Glomerular visceral epithelial cell (primary cell): ENCODE measurements around the gene PLS1.
A peak's percentile ranks its signal among the peaks of the same experiment; 100 is the strongest.

Source experiments
- DNase-seq: peaks from one replicate; pipeline ENCODE4 v3.0.0-alpha.2; 2016; ENCODE audit errors: extremely low spot score

Gene PLS1

GRCh38 chr3:142641504-142641903, 45.3 kb downstream of the PLS1 start:
- DNase-seq: no peak

DNA sequence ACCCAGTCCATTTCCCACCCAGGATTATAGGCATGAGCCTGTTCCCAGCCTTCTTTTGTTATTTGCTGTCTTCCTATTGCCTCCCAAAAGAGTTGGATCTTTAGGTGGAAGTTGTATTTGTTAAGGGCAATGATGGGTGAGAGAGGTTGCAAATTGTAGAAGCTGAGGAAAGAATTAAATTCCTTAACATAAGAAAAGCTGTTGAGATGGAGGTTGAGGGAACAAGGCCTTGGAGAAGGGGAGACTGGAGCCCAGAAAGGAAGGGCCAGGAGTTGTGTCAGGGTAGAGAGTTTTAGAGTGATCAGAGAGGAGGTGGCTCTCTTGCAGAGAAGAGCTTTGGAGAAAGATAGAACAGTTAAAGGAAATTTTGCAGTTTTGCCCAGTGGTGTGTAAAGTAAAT, 46.8 kb downstream of the PLS1 start:
- no peak for DNase-seq

DNA sequence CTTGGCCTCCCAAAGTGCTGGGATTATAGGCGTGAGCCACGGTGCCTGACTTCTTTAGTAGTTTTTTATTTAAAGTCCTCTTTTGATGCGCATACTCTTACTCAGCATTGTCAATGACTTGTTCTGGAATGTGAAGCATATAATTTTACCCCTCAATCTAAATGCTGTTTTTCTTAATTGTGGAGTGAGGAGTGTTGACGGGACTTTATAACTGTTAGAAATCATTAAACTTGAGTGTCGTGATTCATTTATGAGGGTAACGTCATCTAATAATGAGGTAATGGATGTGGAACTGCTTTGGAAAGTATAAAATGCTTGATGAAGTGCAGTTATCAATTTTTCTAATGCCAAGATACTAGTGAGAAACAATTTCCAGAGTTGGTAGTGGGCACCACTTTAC, 48.3 kb downstream of the PLS1 start:
- no peak for DNase-seq

- DNase-seq: peak; percentile 84
Measured at GRCh38 chr3:142645236-142645793, 49.1 kb downstream of the PLS1 start.

DNA sequence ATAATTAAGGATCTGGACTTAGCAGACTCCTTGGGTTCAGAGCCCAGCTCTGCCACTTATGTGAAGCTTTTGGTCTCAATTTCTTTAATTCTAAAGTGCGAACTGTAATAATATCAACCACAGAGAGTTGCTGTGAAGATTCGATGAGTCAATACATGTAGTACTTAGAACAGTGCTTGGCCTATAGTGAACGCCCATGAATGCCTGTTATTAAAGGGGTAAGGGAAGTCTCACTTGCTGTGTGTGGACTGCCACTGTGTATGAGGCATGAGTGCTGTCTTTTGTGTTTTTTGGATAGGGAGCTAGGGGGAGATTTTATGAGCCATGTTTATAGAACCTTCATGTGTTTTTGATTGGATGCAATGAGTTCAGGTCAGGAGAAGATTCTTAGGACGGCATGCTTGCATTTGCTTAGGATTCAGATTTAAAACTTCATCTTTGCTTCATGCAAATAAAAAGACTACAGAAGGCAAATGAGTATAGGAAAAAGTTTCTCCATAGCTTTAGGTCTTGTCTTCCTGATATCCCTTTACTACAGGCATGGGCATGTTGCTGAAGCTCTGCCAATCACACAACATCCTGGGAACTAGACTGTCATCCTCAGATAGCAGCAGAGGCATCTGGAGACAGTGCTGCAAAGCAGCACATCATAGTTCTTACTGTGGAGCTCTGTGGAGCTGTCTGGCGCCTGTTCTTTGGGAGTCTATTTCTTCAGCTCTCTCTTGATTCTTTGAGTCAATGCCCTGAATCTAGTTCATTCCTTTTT, 50.0 kb downstream of the PLS1 start:
- no peak for DNase-seq

DNA sequence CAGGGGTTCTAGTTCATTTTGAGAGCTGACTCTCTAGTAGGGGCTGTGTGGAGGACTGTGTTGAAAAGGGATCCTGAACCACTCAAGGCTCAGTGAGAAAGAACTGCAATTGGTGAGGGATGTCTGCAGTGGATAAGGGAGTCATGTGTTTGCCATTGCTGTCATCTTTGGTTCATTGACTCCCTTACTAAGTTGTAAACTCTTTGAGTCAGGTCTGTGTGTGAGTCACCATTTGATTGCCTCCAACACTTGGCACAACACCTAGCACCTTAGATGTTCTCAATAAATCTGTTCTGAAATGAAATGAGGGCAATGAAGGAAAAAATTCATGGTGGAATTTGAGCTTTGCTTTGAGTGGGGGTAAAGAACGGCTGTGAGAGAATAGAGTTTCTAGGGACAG, 51.7 kb downstream of the PLS1 start:
- peak; percentile 73 for DNase-seq

DNA sequence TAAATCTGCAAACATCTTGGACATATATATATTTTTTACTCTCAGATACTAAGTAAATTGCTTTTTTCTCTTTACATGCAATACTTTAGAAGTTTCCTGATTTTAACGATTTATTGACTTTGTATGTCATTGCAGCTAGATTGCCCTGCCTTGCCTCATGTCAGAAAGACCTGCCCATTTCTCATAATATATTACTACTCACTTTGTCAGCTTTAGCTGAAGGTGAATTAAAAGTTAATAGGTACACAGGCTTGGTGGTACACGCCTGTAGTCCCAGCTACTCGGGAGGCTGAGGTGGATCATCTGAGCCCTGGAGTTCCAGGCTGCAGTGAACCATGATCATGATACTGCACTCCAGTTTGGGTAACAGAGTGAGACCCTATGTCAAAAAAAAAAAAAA, 52.8 kb downstream of the PLS1 start:
- DNase-seq: no peak

- peak; percentile 38 for DNase-seq
Measured at GRCh38 chr3:142650001-142650693, 54.0 kb downstream of the PLS1 start.

DNA sequence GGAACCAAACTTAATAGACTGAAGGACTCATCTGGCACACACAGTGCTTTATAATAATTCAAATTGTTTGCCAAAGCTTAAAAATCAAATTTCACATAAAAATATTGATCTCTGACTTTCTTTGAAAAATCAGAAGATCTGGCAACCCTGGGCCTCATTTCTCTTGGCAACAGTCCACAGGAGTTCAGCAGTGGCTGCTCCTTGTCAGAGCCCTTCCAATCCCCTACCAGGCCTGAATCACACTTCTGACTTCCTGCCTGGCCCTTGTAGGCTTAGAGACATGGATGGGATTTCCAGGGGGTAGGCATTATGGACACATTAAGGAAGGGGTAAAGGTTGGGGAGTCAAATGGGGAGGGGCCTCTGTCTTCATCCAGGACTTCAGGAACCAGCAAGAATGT, 55.5 kb downstream of the PLS1 start:
- peak; percentile 31 for DNase-seq

GRCh38 chr3:142652826-142653292, 56.7 kb downstream of the PLS1 start:
- DNase-seq: no peak

- no peak for DNase-seq
Measured at GRCh38 chr3:142656575-142656974, 60.4 kb downstream of the PLS1 start.

DNA sequence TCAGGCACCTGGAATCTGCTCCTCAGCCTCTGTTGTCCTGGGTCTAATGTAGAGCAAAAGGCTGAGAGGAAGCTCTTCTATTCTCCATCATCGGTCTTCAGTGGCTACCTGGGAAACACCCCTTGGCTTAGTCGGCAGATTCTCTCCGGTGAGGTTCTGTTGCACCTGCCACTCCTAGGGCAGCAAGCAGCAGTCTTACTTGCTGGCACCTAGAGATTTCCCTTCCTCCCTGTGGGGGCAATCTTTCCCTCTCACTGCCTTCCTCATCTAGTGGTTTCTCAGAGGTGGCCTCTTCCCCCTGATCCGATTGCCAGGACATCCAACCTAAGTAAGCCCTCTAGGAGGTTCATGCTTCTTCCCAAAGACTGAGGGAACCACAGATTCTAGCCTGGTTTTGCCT, 60.8 kb downstream of the PLS1 start:
- DNase-seq: no peak

GRCh38 chr3:142660383-142660782, 64.2 kb downstream of the PLS1 start:
- DNase-seq: no peak

DNA sequence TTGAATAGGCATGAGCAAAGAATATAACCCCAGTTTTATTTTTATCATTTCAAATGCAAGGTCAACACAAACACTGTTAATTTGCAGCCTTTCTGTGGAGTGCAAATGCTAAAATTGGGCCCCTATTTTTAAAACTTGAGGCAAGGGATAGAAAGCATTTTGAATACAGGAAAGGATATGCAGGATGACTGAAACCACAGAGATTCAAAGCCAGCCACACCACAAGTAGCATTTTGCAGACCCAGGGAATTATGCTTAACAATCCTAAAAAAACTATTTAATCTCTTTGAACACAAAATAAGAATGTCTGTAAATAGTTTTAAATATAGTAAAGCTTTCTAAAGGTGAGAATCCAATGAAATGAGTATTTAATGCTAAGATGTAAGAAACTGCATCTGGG, 64.7 kb downstream of the PLS1 start:
- DNase-seq: no peak

DNA sequence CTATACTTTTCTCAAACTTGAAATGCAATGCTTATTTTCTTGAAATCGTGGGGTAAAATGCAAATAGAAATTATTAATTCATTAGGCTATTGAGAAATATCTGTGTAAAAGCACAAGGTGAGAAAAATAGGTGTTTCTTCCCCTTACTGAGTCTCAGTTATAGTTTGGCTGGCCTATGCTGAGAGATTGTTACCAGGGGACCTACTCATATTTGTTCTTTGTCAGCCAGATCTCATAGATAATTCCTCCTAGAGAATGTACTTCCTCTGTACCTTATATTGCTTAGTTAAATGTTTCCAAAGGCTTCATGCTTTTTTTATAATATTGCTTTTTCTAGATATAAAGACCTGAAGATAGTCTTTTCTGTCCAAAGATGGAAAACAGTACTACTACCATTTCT, 67.7 kb downstream of the PLS1 start:
- DNase-seq: no peak

DNA sequence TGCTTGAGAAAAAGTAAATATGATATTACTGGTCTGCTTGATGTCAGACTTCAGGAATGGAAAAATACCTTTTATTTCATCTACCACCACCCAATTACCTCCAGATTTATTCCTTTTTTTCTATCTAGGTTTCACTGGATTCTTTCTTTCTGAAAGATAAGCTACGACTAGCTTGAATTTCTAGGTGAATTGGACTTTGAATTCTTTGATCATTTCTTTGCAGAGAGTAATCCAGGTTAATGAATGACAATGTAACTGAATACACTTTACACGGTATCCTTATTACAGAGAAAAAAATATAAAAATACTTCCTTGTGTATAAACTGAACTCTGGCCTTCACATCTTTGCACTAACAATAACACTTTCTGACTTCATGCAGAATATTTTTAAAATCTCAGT, 68.1 kb downstream of the PLS1 start:
- DNase-seq: no peak

- no peak for DNase-seq
Measured at GRCh38 chr3:142664819-142665218, 68.6 kb downstream of the PLS1 start.

DNA sequence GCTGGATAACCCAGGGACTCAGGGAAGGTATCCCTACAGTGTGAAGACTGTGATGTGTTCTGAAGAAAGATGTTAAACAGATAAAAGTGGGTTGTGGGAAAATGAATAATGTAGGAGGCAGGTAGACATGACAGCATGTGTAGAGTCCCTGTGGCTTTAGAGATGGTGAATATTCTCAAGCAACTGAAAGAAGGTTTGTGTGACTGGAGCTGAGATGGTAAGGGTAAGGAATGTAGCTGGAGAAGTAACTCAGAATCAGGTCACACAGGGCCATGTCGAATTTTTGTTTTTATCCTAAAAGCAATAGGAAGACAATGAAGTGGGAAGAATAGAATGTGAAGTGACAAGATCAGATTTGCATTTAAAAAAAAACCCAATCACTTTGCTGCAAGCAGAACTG, 73.9 kb downstream of the PLS1 start:
- DNase-seq: no peak

GRCh38 chr3:142676151-142676550, 80.0 kb downstream of the PLS1 start:
- no peak for DNase-seq

- DNase-seq: no peak
Measured at GRCh38 chr3:142680710-142681109, 84.5 kb downstream of the PLS1 start.

DNA sequence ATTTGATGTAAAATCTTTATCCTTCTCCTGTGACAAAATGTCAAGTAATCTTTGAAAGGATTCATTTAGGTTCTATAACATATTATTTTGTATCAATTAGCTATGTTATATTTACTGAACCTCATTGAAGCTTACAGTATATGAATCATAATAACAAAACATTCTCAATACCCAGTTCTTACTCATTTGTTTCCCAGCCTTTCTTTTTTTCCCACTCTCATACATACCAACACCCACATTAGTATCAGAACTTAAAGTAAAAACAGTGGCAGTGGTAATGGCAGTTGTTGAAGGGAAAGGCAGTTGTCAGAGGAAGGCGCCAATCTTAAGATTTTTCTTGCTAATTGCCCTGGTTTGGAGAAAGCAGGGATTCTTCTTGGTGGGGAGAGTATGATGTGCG, 94.4 kb downstream of the PLS1 start:
- no peak for DNase-seq

DNA sequence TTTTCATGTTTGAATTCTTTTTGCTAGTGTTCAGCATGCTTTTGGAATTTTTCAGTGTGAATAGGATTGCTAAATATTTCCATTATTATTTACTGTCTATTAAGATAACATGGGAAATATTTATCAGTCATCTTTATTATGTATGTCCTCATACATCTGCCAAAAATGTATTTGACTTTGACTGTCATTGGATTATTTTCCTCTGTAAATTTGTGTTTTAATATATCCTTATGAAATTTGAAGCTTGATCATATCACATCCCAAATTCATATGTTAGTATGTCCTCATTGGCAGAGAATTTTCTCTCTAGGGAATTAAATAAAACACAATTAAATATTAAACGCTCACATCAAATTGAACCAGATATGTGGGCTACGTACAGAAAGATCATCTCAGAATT, 95.3 kb downstream of the PLS1 start:
- no peak for DNase-seq
